MG63 (cell line): ENCODE results near the gene COTL1. TPM values are rescaled to one million over a fixed set of nuclear protein-coding genes. Genes with fewer than 3 reads are reported as not detected.

Source experiments
- DNase-seq: peaks from one replicate; pipeline ENCODE4 v3.0.0-alpha.2; 2020
- H3K27me3 ChIP-seq: fragments of 250-450 bp; sonication (Bioruptor Pico); 2 replicates; pipeline ENCODE4 v1.5.1; 2020; ENCODE audit warnings: mild to moderate bottlenecking, moderate library complexity
- H3K36me3 ChIP-seq: fragments of 250-450 bp; sonication (Bioruptor Pico); 2 replicates; pipeline ENCODE4 v1.5.1; 2020; ENCODE audit warnings: mild to moderate bottlenecking, moderate library complexity
- H3K4me3 ChIP-seq: fragments of 250-450 bp; sonication (Bioruptor Pico); 2 replicates; pipeline ENCODE4 v1.5.1; 2020; ENCODE audit warnings: mild to moderate bottlenecking, moderate library complexity
- H3K9me3 ChIP-seq: fragments of 250-450 bp; sonication (Bioruptor Pico); 2 replicates; pipeline ENCODE4 v1.5.1; 2020; ENCODE audit warnings: mild to moderate bottlenecking, moderate library complexity
- total RNA-seq: library from RNA; depleted of rRNA; stranded (reverse); fragments of >200 nt; shearing (Covaris generic); gene quantifications from 2 replicates; pipeline ENCODE4 v1.2.3, GENCODE V29; 2014; ENCODE audit warnings: low replicate concordance

Gene COTL1
- total RNA-seq, 1 experiment from 2014 or later = 175 TPM

DNA sequence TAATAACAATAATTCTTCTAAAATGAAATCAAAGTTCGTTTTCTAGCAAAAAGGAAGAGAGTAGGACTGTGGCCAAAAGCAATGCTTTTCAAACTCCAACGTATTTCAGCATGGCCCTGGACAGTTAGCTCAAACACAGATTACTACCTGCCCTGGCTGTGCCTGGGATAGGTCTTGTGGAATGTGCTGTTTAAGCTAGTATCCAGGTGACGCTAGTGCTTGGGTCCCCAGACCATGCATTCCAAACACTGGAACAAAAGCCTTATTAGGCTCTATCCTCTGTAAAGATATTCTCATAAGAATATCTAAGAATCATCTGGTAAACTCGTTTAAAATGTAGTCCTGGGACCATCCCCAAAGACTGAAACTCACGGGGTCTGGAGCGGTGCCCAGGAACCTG lies 60.8 kb downstream of the COTL1 start:
- no peaks in the 10 kb centered on the region for H3K9me3 ChIP-seq
- H3K36me3 ChIP-seq = no peaks in the 10 kb centered on the region; the same call in 1 of the 2 replicates
- no peaks in the 10 kb centered on the region for H3K27me3 ChIP-seq
- H3K4me3 ChIP-seq = no peak overlapping the region
- DNase-seq = no peak

DNA sequence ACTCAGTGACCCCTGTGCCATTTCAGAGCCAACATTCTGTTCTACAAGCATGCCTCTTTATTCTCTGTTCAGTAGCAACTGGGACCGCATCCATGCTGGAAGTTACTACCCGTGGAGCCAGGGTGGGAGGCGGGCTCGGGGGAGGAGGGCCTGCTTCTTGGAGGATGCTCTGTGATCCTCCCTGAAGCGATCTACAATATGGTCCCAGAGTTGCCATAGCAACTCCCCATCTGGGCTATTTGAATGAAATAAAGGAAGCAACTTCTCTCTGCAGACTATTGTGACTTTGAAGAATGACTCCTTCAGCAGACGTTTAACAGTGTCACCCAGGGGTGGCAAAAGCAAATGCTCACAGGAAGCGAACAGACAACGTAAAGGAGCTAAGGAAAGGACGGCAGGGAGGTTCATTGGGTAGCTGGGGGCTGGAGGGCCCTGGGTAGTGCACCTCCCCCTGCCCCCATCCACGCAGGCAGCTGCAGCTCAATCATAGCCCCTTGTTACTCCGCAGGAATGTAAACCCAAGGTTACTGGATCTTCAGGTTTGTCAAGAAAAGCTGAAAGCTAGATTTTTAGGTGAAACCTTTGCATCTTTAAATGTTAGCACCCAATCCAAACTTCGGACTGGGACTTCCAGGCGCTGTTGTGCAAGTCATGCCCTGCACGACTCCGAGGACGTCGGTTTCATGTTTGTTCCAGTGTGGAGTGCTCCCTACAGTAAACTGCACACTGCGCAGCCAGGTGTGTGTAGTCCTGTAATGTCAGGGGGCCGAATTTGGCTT lies 62.3 kb downstream of the COTL1 start:
- no peak overlapping the region for H3K4me3 ChIP-seq
- H3K36me3 ChIP-seq = no peaks in the 10 kb centered on the region
- no peaks in the 10 kb centered on the region for H3K9me3 ChIP-seq
- no peaks in the 10 kb centered on the region for H3K27me3 ChIP-seq
- no peak for DNase-seq

DNA sequence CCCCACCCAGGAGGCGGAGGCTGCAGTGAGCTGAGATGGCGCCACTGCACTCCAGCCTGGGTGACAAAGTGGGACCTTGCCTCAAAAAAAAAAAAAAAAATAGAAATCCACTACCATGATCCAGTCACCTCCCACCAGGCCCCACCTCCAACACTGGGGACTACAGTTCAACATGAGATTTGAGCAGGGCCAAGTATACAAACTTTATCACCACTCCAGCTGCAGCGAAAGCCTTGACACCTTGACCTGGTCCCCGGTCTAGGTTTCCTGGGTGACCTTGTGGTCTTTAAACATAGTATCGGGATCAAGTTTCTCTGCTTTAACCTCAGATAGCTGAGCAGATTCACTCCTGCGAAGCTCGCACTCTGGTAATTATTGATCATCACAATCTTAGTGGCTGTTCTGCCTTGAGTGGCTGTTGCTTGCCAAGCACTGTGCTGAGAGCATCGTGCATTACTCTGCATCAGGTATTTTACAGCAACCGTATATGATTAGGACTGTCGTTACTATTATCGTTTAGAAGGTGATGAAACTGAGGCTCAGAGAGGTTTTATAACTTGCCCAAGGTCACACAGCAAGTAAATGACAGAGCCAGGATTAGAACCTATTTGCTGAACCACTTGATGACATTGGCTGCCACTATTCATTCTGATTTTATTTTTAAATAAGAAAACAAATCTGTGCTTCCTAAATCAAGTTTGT lies 63.1 kb downstream of the COTL1 start:
- no peaks in the 10 kb centered on the region for H3K9me3 ChIP-seq

DNA sequence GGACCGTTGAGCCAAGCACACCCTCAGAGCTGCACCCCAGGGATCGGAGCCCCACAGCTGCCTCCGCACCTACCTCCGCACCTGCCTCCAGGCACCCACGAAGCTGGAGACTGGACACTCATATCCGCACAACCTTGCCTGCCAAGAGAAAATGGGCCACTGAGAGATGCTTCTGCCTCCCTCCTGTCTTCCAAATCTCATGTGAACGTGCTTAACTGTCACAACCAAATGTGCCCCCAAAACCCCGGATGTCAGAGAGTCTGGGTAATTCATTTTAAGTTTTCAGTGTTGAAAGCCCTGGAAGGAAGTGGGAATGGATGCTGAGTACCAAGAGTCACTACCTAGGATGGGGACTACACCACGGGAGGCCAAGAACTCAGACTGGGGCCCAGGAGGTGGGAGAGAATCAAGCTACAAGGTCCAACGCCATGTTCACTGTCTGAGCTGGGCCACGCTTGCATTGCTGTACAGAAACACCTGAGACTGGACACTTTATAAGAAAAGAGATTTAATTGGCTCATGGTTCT lies 63.9 kb downstream of the COTL1 start:
- no peak for DNase-seq
- H3K27me3 ChIP-seq = no peaks in the 10 kb centered on the region
- no peaks in the 10 kb centered on the region for H3K36me3 ChIP-seq
- no peaks in the 10 kb centered on the region for H3K9me3 ChIP-seq
- H3K4me3 ChIP-seq = no peak overlapping the region

More for the DNA sequence above, 63.1 kb downstream of the COTL1 start:
- no peak overlapping the region for H3K4me3 ChIP-seq
- DNase-seq = no peak
- no peaks in the 10 kb centered on the region for H3K36me3 ChIP-seq
- H3K27me3 ChIP-seq = no peaks in the 10 kb centered on the region

DNA sequence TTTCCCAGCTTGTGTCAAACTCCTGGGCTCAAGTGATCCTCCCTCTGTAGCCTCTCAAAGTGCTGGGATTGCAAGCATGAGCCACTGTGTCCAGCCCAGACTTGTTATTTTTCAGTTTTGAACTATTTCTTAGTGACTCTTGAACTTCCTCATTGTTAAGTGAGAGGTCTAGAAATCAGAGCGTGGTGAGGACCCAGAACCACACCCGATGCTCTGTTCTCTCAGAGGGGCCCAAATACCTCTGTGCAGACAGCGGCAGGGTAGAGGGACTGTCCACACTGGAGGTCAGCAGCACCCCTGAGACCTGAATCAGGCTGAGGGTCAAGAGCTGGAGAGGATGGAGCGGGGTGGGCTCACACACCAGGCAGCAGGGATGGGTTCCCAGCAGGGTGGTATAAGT lies 65.7 kb downstream of the COTL1 start:
- Histone ChIP-seq H3K36me3 (no peaks in the 10 kb centered on the region), H3K9me3 (no peaks in the 10 kb centered on the region), H3K4me3 (no peak overlapping the region), H3K27me3 (no peaks in the 10 kb centered on the region)
- no peak for DNase-seq

DNA sequence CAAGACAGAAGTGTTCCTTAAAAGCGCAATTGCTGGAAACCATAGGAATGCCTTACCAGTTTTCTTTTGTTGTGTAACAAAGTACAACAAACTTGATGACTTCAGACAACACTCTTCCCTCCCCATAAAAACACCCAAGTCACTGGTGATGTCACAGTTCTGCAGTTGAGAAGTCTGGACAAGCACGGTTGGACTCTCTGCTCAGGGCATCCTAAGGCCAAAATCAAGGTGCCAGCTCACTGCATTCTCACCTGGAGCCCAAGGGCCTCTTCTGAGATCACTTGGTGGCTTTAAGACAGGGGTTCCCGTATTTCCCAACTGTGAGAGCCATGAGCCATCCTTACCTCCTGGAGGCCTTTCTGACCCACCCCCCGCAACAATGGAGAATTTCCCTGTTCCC lies 67.8 kb downstream of the COTL1 start:
- no peak for DNase-seq
- no peaks in the 10 kb centered on the region for H3K27me3 ChIP-seq

DNA sequence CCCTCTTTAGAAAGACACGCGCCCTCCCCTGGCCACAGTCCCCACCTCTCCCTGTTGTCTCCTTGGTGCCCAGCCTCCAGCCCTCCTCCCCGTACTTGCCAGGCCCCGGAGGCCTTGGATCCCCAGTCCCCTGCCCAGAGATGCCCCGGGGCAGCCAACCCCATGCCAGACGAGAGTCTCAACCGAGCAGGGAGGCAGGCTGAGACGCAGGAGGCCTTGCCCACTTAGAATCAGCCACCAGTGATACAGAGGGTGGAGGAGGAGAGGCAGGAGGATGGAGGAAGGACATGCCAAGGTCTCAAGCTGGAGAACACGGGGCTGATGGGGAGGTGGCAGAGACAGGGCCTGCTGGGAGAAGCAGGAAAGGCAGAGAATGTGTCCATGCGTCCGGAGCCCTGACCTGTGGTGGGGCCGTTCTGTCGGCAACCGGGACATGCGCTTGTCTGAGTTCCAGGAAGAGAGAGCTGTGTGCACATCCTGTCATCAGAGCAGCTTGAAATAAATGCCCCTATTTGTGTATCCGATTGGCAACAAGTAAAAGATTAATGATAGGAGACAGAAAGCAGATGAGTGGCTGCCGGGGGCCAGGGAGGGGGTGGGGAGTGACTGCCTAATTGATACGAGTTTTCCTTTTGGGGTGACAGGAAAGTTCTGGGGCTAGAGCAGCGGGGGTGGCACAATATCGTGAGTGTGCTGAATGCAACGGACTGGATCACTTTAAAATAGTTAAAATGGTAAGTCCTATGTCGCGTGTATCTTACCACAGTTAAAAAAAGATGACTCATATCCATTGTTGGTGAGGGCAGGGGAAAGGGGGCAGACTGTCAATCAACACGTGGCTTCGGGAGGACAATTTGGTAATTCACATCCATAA lies 68.7 kb downstream of the COTL1 start:
- Histone ChIP-seq H3K36me3 (no peaks in the 10 kb centered on the region), H3K4me3 (no peak overlapping the region), H3K27me3 (no peaks in the 10 kb centered on the region), H3K9me3 (no peaks in the 10 kb centered on the region)
- no peak for DNase-seq

More for the DNA sequence above, 67.8 kb downstream of the COTL1 start:
- Histone ChIP-seq H3K9me3 (no peaks in the 10 kb centered on the region), H3K36me3 (no peaks in the 10 kb centered on the region), H3K4me3 (no peak overlapping the region)

DNA sequence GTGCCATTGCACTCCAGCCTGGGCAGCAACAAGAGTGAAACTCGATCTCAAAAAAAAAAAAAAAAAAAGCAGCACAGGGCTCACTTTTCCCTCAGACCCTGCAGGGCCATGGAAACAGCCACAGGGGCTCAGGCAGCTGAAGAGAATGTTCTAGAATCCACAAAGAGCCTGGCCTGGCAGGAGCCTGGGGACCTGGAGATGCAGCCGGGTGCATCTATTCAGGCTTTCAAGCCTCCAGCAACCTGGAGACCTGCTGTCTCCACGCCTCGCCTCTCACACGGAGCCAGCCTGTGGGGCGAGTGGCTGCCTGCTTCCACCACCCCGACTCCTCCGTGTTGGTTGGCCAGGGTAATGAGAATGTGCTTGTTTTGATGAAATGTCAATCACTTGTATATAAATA lies 69.4 kb downstream of the COTL1 start:
- Histone ChIP-seq H3K27me3 (no peaks in the 10 kb centered on the region), H3K9me3 (no peaks in the 10 kb centered on the region), H3K36me3 (no peaks in the 10 kb centered on the region), H3K4me3 (no peak overlapping the region)
- no peak for DNase-seq

DNA sequence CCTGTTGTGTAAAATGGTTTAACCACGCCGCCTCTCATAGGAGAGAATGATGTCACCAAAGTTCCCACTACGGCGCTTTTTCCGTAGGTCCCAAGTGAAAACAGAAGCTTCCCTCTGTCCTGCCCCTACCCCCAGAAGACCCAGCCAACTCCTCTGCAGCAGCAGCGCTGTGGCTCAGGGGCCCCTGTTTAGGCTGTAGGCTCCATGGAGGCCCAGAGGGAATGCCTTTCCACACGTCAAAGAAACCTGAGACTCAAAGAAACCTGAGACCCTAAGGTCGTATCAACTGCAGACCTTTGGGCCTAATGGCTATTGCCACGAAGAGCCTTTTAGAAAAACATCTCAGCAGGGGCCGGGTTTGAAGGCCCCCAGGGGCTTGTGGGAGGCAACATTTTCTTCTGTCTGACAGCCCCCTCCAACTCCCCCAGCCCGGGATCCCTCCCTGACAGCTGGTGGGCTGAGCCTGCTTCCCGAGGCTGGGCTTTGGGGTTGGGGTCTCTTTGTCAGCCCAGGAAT lies 70.3 kb downstream of the COTL1 start:
- no peak for DNase-seq
- Histone ChIP-seq H3K4me3 (no peak overlapping the region), H3K27me3 (no peaks in the 10 kb centered on the region), H3K36me3 (no peaks in the 10 kb centered on the region), H3K9me3 (no peaks in the 10 kb centered on the region)

DNA sequence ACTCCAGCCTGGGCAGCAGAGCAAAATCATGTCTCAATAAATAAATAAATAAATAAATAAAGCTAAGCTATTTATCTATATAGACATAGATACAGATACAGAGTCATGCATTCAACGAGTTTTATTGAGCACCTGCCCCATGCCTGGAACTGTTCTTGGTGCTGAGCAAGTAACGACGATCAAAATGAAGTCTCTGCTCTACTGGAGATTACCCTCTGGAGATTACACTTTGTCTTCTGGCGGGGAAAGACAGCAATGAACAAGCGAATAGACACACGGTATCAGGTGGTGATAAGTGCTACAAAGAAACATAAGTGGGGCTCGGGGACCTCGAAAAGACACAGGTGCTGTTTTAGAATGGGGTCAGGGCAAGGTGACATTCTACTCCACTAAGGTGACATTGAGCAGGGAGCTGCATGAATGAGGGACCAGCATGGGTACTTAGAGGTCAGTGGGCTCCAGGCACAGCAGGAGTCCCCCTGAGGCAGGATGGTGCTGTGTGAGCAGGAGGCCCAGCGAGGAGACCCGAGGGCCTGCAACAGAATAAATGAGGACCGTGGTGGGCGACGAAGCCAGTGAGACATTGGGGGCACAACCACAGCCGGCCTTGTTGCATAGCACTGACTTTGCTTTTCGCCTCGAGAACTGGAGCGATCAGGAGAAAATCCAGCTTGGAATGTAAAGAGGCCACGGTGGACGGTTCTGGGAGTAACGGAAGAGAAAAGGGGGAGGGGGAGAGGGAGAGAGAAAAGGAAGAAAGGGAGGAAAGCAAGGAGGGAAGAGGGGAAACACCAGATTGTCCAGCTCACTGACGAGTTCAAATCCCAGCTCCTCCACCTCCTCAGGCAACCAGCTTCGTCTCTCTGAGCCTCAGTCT lies 71.0 kb downstream of the COTL1 start:
- H3K27me3 ChIP-seq = no peaks in the 10 kb centered on the region
- no peaks in the 10 kb centered on the region for H3K36me3 ChIP-seq
- H3K9me3 ChIP-seq = no peaks in the 10 kb centered on the region
- H3K4me3 ChIP-seq = no peak overlapping the region
- no peak for DNase-seq

DNA sequence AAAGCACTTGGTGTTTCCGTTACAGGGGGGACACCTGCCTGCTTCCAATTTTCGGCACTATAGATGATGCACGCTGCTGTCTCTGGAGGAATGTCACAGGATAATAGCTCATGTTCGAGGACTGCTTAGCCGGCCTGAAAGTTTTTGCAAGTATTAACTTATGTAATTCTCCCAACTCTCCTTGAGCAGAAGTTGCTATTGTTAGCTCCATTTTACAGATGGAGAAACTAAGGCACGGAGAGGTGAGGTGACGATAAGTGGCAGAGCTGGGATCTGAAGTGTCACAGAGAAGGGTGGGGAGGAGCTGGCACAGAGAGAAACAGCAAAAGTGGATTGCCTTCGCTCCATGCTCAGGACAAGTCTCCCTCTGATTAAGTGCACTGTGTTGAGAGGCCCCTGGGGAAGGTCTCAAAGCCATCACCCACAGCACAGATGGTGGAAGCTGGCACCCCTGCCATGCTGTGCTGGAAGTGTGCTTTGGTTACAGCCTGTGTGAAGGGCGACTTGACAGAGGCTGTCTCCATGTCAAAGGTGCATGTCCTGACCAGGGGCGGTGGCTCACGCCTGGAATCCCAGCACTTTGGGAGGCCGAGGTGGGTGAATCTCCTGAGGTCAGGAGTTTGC lies 72.7 kb downstream of the COTL1 start:
- Histone ChIP-seq H3K9me3 (no peaks in the 10 kb centered on the region), H3K36me3 (no peaks in the 10 kb centered on the region), H3K27me3 (no peaks in the 10 kb centered on the region), H3K4me3 (no peak overlapping the region)
- no peak for DNase-seq

DNA sequence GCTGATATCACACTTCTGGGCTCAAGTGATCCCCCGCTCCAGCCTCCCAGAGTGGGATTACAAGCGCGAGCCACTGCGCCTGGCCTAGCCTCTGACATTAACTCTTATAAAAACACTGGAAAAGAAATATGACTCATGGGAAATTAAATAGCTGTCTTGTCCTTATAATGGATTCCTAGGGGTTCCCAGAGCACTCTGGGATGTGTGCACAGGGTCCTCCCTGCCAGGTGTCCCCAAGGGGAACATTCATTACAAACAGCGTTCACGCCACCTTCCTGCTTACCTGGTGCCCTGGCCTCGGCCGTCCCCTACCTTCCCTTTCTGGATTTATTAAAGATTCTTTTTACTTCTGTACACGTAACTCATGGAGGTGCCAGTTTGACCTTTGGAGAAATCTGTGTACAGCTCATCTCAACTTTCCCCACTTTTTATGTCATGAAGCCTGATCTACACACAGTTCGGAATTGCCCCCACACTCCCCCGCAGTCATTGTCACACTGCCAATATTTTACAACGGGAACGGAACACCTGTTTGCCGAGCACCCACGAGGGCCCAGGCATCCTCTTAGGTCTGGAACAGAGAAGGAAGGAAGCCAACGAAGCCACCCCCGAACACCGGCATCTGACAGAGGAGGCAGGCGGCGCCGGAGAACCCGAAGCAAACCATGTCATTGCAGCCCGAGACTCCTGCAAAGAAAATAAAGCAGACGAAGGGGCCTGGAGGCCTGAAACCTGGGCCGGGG lies 73.7 kb downstream of the COTL1 start:
- no peak for DNase-seq
- no peak overlapping the region for H3K4me3 ChIP-seq

DNA sequence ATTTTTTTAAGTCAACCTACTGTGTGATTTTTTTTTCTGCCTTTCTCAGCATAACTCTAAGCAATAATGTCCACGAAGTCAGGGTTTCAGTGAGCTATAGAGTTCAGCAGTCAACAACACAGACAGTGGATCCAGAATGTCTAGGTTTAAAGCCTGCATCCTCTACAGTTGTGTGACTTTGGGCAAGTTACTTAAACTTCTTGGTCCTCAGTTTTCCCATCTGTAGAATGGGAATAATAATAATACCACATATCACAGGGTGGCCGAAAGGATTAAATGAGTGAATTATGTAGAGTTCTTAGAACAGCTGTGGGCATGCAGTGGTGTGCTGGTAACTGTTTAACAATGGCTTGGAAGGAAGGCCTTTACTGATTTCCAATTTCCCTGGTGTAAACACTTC lies 74.6 kb downstream of the COTL1 start:
- no peak overlapping the region for H3K4me3 ChIP-seq
- no peaks in the 10 kb centered on the region for H3K36me3 ChIP-seq
- no peak for DNase-seq
- no peaks in the 10 kb centered on the region for H3K9me3 ChIP-seq
- H3K27me3 ChIP-seq = no peaks in the 10 kb centered on the region

More for the DNA sequence above, 73.7 kb downstream of the COTL1 start:
- H3K27me3 ChIP-seq = no peaks in the 10 kb centered on the region
- no peaks in the 10 kb centered on the region for H3K9me3 ChIP-seq
- no peaks in the 10 kb centered on the region for H3K36me3 ChIP-seq

DNA sequence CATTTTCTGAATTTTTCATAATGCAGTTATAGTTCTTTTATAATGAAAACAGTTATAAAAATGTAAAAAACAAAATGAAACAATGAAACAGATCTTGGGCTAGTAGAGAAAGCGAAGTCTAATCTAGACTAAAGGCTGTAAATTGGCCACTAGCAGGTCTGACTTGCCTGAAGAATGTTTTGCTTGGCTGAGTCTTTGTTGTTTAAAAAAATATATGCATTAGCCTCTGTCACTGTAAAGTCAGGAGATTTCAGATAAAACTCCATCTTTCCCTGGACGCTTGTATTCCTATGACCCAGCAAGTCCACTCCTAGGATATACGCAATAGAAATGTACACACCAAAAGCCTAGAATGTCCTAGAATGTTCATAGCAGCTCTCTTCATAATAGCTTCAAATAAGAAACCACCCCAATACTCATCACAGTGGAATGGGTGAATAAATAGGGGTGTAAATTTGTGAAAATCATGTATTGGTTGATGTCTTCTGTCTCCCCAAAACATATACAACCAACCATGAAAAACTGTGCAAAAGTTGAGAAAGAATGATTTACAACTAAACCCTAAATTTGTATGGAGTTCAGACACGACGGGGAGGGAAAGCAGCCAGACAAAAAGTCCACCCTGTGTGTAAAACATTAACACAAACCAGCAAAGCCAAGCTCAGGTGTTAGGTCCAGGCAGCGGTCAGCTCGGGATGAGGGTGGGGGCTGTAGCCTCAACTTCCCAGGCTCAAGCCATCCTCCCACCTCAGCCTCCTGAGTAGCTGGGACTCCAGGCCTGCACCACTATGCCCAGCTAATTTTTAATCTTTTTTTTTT lies 75.7 kb downstream of the COTL1 start:
- H3K36me3 ChIP-seq = no peaks in the 10 kb centered on the region
- no peak for DNase-seq

More for the DNA sequence above, 75.7 kb downstream of the COTL1 start:
- Histone ChIP-seq H3K27me3 (no peaks in the 10 kb centered on the region), H3K4me3 (no peak overlapping the region), H3K9me3 (no peaks in the 10 kb centered on the region)
